G401.6 (cell line): ENCODE data around the gene MN1.

Source experiments
- FAIRE-seq: peaks from 2 replicates; lab custom pipeline; 2012; peaks lifted over from hg19 to GRCh38; lab: Jason Lieb, UNC

MN1 gene

GRCh38 chr22:27825174-27825573, 23.6 kb upstream of the MN1 start:
- no peak for FAIRE-seq

- FAIRE-seq, result no peak
These were observed 21.7 kb upstream of the MN1 start for GRCh38 chr22:27823221-27823620.

DNA sequence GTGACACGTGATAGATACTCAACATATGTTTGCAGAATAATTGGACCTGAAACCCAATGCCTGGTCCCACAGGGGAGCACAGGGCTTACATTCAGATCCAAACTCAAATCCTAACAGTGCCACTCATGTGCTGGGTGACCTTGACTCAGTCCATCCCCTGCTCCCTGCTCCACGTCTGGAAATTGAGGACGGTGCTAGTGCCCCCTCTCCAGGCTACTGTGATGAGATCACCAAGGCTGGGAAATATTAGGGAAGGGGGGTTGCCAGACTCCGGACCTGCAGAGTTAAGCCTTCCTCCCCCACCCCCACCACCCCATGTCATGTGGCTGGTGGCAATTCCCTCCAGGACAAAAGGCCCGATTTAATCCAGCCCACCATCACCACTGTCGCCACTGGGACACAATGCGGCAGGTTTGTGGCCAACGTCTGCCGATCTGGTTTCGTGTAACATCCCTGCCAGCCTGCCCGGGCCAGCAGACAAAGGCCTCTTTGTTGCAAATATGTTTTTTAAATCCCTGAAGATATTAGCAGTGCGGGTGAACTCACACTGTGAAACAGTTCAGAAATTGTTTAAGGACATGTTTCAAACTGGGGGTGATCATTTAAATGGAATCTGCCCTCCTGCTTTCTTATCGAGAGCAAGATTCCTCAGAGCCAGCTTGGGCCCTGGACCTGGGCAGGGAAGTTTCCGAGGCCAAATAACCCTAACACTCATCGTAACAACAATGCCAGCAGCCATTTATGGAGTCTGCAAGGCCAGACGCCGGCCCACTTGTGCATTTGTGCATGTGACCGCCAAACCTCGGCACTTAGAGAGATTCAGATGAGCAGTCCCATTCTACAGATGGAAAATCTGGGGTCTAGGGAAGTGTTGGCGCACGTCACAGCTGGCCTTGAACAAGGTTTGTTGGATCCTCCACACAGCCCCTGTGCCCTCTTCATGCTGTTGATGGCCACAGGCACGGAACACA, 19.6 kb upstream of the MN1 start:
- no peak for FAIRE-seq

DNA sequence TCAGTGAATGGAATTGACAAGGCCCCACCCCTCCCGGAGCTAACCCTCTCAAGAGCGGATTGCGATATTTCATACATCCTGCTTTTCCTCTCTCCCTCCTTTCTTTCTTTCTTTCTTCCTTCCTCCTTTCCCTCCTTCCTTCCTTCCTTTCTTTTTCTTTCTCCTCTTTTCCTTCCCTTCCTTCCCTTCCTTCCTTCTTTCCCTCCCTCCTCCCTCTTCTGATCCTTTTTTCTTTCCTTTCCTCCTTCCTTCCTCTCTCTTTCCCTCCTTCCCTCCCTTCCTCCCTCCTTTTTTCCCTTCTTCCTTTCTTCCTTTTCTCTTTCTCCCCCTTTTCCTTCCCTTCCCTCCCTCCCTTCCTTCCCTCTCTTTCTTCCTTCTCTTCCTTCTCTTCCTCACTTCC, 15.0 kb upstream of the MN1 start:
- FAIRE-seq, result no peak

DNA sequence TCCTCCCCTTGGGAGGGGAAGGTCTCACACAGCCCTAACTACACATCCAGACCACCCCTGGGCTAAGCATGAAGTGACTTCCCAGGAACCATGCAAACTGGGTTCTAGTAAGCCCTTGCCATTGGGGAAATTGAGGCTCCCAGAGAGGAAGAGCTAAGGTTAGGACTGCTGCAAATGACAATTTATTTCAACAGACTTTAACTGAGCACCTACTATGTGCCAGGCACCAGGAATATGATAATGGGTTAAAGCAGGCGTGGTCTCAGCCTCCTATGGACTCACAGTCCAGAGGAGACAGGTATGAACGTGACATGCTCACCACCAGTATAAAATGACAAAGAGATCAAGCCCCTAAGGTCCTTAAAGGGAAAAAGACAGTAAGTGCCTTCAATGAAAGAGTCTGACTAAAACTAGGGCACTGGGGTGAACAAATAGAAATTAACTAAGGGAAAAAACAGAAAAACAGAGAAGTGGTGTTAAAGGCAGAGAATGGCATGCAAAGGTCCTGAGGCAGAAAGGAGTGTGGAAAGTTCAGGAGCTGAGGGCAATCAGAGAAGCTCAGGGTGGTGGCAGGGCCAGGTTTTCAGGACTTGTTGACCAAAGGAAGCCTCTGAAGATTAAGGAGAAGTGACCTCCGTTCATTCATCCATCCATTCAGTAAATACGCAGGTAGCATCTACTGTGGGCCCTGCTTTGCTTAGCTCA, 14.4 kb upstream of the MN1 start:
- no peak for FAIRE-seq

DNA sequence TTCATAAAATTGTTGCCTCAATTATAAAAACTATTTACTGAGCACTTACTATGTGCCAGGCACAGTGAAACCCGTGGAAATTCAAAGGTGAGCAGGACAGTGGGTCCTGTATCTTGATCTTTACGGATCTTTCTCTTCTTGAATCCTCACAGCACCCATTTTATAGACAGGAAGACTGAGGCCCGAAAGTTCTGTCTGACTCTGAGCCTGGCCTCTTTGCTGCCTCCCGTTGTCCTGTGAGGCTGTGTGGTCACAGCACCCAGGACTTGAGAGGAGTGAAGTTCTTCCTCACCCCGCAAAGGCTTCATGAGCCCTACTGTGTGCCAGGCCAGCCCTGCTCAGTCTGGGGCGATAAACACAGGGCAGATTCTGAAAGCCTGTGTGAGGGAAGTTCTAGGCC, 13.4 kb upstream of the MN1 start:
- FAIRE-seq, result no peak

DNA sequence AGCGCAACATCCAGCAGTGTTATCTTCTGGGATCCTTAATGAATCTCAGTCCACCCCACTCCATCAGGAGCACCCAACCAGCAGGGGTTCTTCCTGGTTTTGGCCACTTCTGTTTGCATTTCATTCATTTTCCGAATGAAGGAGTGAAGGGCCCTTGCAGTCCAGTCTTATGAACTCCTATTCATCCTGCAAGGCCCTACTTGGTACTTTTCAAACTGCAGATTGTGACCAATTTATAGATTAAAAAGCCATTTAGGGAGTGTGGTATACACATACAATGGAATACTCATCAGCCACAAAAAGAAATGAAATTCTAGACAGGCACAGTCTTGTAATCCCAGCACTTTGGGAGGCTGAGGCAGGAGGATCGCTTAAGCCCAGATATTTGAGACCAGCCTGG, 10.2 kb upstream of the MN1 start:
- FAIRE-seq, result no peak

DNA sequence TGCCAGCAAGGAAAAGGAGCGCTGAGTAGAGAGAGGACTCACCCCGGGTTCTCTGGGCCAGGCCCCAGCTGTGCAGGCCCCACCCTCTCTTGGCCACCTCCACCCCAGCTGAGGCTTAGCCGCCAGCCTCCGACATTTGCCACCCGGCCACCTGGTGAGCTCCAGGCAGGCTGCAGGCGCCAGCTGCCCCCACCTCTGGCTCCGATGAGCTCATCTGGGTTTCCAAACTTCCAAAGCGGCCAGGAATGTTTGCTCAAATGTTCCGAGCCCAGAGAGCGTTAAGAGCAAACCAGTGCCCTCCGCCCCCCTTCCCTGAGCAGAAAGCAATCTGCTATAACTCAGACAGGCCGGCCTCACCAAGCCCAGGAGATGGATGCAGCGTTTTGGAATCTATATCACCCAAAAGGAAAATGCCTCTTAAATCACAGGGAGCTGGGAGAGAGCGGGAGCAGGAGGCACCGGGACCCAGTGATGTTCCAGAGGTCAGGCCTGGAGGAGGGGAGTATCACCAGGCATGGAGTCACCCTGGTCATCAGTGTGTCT, 9.1 kb upstream of the MN1 start:
- FAIRE-seq, result no peak

DNA sequence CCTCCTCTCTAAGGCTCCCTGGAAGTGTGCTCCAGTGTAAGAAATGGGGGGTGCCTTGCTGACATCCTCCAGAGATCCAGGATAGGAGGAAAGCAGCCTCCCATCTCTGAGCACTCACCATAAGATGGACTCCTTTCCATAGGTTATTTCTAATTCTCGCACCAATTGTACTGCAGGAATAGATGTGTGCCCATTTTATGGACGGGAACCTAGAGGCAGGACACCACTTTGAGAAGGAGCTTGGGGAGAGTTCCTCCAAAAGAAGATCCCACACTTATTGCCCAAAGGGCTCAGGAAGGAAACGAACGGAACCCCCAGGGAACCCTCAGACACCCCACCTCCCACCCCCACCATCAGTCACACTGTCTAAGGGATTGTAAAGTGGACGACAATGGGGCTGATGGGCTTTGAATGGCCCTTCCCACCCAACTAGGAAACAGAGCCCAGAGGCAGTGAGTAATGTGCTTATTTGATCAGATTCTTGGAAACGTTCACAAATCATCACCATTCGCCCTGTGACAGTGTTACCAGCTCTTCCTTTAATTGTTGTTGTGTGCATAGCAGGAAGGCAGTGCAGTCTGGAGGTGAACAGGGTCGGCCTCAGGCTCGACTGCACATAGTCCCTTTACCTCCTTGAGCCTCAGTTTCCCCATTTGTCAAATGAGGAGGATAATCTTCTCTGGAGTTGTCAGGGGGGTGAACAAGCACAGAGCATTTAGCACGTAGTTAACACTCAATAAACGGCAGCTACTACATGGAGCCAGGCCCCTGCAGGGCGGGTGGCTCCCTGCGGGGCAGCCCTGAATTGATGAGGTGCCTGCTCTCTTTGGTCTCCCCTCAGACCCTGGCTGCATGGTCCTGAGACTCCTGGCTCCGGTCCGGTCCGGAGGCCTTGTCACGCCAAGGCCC, 8.4 kb upstream of the MN1 start:
- FAIRE-seq, result no peak

GRCh38 chr22:27809226-27809603, 7.7 kb upstream of the MN1 start:
- FAIRE-seq, result no peak

- FAIRE-seq, result no peak
These were observed 7.1 kb upstream of the MN1 start for GRCh38 chr22:27808451-27809225.

GRCh38 chr22:27805841-27806240, 4.3 kb upstream of the MN1 start:
- FAIRE-seq, result no peak

DNA sequence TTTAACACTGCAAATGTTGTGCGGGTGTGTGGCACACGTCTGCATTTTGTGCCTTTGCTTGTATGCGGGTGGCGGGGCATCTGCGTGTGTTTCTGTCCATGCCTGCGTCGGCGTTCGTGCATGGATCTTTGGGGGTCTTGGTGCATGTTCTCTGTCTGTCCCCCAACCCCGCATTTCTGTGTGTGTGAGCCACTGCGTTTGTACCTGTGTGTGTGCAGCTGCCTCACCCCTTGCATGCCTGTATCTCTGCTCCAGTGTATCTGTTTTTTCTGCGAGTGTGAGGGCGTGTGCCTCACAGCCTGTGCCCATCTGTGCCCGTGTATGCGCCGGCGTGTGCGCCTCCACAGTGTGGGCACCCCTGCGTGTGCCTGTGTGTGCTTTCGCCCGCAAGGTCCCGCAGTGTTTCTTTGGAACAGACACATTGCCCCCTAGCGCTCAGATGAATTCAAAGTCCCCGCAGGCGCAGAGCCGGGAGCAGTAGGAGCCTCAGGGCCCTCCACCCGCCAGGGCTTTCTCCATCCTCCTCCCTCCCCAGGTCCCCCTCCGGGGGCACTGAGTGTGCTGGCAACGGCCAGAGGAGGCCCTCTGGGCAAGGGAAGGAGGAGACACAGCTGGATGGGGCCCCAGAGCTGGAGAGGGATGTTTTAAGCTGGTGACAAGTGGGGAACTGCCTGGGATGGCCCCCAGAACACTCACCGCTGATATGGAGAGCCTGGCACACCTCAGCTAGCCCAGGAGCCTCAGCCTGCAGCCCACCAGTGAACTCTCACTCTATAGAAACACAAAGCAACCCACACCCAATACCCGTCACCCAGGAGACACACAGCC, 3.1 kb upstream of the MN1 start:
- no peak for FAIRE-seq

GRCh38 chr22:27803841-27804415, 2.4 kb upstream of the MN1 start:
- no peak for FAIRE-seq

- no peak for FAIRE-seq
These were observed 954 bp upstream of the MN1 start for GRCh38 chr22:27802346-27803073.

DNA sequence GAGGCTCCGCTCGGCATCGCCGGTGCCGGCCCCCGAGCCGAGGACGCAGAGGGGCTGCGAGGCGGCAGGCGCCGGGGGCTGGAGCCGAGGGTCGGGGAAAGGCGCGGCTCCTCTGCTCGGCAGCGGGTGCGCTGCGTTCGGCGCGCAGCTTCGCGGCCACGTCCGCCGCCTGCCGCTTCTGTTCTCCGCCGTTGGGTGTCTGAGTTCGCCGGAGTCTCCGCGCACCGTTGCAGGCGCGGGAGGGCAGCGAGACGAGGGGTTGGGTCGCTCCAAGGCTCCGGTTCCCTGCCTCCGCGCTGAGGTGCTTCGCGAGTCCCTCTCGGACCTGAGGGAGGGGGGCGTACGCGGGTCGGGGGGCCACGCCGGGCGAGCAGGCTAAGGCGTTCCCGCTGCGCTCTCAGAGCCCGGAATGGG, 347 bp downstream of the MN1 start:
- no peak for FAIRE-seq

- no peak for FAIRE-seq
These were observed 1.0 kb downstream of the MN1 start for GRCh38 chr22:27800250-27801201.

- no peak for FAIRE-seq
These were observed 1.7 kb downstream of the MN1 start for GRCh38 chr22:27799827-27800249.
